Measurements from ENCODE around the gene KLF12. TPM values are rescaled to one million over a fixed set of nuclear protein-coding genes. Genes with fewer than 3 reads are reported as not detected.
A peak's percentile ranks its signal among the peaks of the same experiment; 100 is the strongest.

The KLF12 gene
- total RNA-seq, 2 donors from 2014 or later, result 6.1 to 12.3 TPM

- TF ChIP-seq CTCF (IDR thresholded peaks at IDR 0.05), result no peak
- Histone ChIP-seq H3K4me3 (no peak overlapping the region), H3K36me3 (no peaks in the 10 kb centered on the region), H3K9me3 (no peaks in the 10 kb centered on the region), H3K27ac (no peak overlapping the region), H3K27me3 (no peaks in the 10 kb centered on the region), H3K4me1 (no peaks in the 10 kb centered on the region)
- DNase-seq (ENCODE audit: low spot score), result no peak
Observed at GRCh38 chr13:74144269-74144668, 10.1 kb upstream of the KLF12 start.

GRCh38 chr13:74142257-74142656 lies 8.1 kb upstream of the KLF12 start:
- Histone ChIP-seq H3K9me3 (no peaks in the 10 kb centered on the region), H3K27ac (no peak overlapping the region), H3K36me3 (no peaks in the 10 kb centered on the region), H3K27me3 (no peaks in the 10 kb centered on the region), H3K4me1 (no peaks in the 10 kb centered on the region), H3K4me3 (no peak overlapping the region)
- TF ChIP-seq CTCF (IDR thresholded peaks at IDR 0.05), result no peak
- no peak for DNase-seq (ENCODE audit: low spot score)

- Histone ChIP-seq H3K36me3 (no peaks in the 10 kb centered on the region), H3K4me1 (no peaks in the 10 kb centered on the region), H3K27me3 (no peaks in the 10 kb centered on the region), H3K27ac (no peak overlapping the region), H3K9me3 (no peaks in the 10 kb centered on the region), H3K4me3 (no peak overlapping the region)
- no peak for DNase-seq (ENCODE audit: low spot score)
- TF ChIP-seq CTCF (IDR thresholded peaks at IDR 0.05), result no peak
Observed at GRCh38 chr13:74138241-74138640, 4.0 kb upstream of the KLF12 start.

GRCh38 chr13:74136084-74136658 lies 2.0 kb upstream of the KLF12 start:
- Histone ChIP-seq H3K9me3 (no peaks in the 10 kb centered on the region), H3K36me3 (no peaks in the 10 kb centered on the region), H3K27ac (peak overlapping the region; percentile 97 to 98), H3K4me3 (peak overlapping the region; percentile 93 to 95), H3K4me1 (peaks cover 0 to 9% of the 10 kb centered on the region in 2 donors), H3K27me3 (no peaks in the 10 kb centered on the region)
- TF ChIP-seq CTCF (IDR thresholded peaks at IDR 0.05), result peak in 1 of 2 donors; percentile 21
- DNase-seq (ENCODE audit: low spot score), result peak; percentile 60

GRCh38 chr13:74135326-74136083 lies 1.3 kb upstream of the KLF12 start:
- no peaks in the 10 kb centered on the region for H3K36me3 ChIP-seq
- H3K27ac ChIP-seq, result peak overlapping the region; percentile 97 to 98
- no peaks in the 10 kb centered on the region for H3K27me3 ChIP-seq
- H3K4me1 ChIP-seq, result peaks cover 0 to 14% of the 10 kb centered on the region in 2 donors
- peak; percentile 63 for DNase-seq (ENCODE audit: low spot score)
- peak overlapping the region; percentile 93 to 95 for H3K4me3 ChIP-seq
- no peak for TF ChIP-seq CTCF (IDR thresholded peaks at IDR 0.05)
- H3K9me3 ChIP-seq, result no peaks in the 10 kb centered on the region

Data from right atrium auricular region (tissue), 2 donors.